Pancreas (tissue), 10 donors: ENCODE results near the gene FAR1. TPM values are rescaled to one million over a fixed set of nuclear protein-coding genes. Genes with fewer than 3 reads are reported as not detected.
A peak's percentile ranks its signal among the peaks of the same experiment; 100 is the strongest.

Experiments
- ATAC-seq, 4 donors: fragments of 200-7000 bp; cut with Tn5 transposase; one replicate each; pipeline versions ENCODE4 v1.8.0 to v1.9.1; 2020; ENCODE audit warnings: mild to moderate bottlenecking in 4 of 4, moderate library complexity in 4 of 4
- DNase-seq, 6 donors: peaks; one replicate each; pipeline ENCODE4 v3.0.0-alpha.2; 2020
- FAIRE-seq: peaks from 2 replicates; lab custom pipeline; 2012; peaks lifted over from hg19 to GRCh38; lab: Jason Lieb, UNC
- H3K27ac ChIP-seq, 4 donors: fragments of 200-600 bp; sonication (generic); 1 replicate in 3 of 4; 2 replicates in 1 of 4; pipeline versions ENCODE4 v1.5.0 to v1.8.0; 2020
- H3K27me3 ChIP-seq, 4 donors: fragments of 200-600 bp; one replicate each; pipeline ENCODE4 v1.8.0; 2021
- H3K36me3 ChIP-seq, 3 donors: fragments of 200-600 bp; sonication (generic) in 1 of 3; one replicate each; pipeline versions ENCODE4 v1.5.0 to v1.8.0; 2020 to 2021
- H3K4me1 ChIP-seq, 3 donors: fragments of 200-600 bp; one replicate each; pipeline ENCODE4 v1.8.0; 2021
- H3K4me3 ChIP-seq, 4 donors: fragments of 200-600 bp; sonication (generic) in 2 of 4; one replicate each; pipeline versions ENCODE4 v1.5.0 to v1.8.0; 2020 to 2021
- H3K9me3 ChIP-seq, 4 donors: fragments of 200-600 bp; one replicate each; pipeline ENCODE4 v1.8.0; 2021
- WGBS, 2 donors: extraction: QIAGEN DNeasy Blood & Tissue Kit; methylation state at CpG; one replicate each; pipeline ENCODE4 v1.1.7; 2013; 5-methylcytosine and 5-hydroxymethylcytosine counted together
- intact Hi-C, 3 donors: fragments of 100-400 bp; cut with DNase I; formaldehyde crosslinking; loops; one replicate each; pipeline versions ENCODE4 v1.11.1 to v1.14.2; 2022
- polyA plus RNA-seq, 2 donors: library from polyadenylated mRNA; stranded (reverse); fragments of 200-250 nt; gene quantifications; one replicate each; pipeline ENCODE4 v1.2.3, GENCODE V29; 2013
- total RNA-seq, 6 donors: library from RNA; stranded (reverse); fragmentation: NEBNext Ultra II Directional in 4 of 6; extraction: Animal tissue kit (Norgen Biotek cat#: 25700) in 4 of 6; gene quantifications; one replicate each; pipeline versions ENCODE4 v1.2.1 to v1.2.4, GENCODE V29; 2021 to 2023
- TF ChIP-seq, protein P1 (sequence below), 4 donors: fragments of 200-600 bp; sonication (generic) in 3 of 4; IDR thresholded peaks; one replicate each; pipeline versions ENCODE4 v1.5.0 to v1.8.0; 2021; ENCODE audit warnings: antibody characterized with exemption in 4 of 4
- donor health status: healthy with polysubstance abuse.
- donor health status: DM: no; HTN: no; CAD: no; lungs with moderate emphysema.
- donor health status: DM: no; HTN: no; CAD: no.
- donor health status: control.
- donor health status: control.
- donor health status: Bipolar disorder and iron deficiency.
- donor health status: DM: yes; HTN: yes; CAD: no.
- donor health status: DM: no; HTN: no; CAD: no.
- donor health status: DM: no; HTN: no; CAD: no.
- donor health status: DM: yes; HTN: yes; CAD: no.

FAR1 gene
- total and polyA plus RNA-seq, 8 donors, result 12.0 to 43.7 (median 18.0) TPM

DNA sequence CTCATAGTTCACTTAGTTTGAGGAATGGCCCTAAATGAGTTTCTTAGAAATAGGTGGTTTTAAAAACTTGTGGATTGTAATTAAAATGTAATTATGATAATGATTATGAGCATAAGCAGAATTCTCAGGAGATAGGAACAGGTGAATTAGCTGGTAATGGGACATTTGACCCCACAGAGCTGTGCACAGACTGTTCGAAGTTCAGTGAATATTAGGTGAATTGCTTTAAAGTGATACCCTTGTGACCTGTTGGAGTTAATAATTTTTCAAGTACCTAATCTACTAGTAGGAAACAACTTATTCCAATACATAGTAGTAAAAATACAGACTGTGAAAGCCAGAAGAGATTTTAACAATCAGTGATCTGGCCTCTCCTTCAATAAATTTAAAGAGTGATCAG is 8.1 kb downstream of the FAR1 start:
- no peak for FAIRE-seq
- Histone ChIP-seq H3K27ac (no peak overlapping the region), H3K36me3 (no peaks in the 10 kb centered on the region), H3K4me1 (peaks cover 0 to 27% (median 13%) of the 10 kb centered on the region in 3 donors), H3K27me3 (no peaks in the 10 kb centered on the region), H3K9me3 (no peaks in the 10 kb centered on the region), H3K4me3 (no peak overlapping the region)
- intact Hi-C loops, result no loop called here
- TF ChIP-seq, protein P1, sequence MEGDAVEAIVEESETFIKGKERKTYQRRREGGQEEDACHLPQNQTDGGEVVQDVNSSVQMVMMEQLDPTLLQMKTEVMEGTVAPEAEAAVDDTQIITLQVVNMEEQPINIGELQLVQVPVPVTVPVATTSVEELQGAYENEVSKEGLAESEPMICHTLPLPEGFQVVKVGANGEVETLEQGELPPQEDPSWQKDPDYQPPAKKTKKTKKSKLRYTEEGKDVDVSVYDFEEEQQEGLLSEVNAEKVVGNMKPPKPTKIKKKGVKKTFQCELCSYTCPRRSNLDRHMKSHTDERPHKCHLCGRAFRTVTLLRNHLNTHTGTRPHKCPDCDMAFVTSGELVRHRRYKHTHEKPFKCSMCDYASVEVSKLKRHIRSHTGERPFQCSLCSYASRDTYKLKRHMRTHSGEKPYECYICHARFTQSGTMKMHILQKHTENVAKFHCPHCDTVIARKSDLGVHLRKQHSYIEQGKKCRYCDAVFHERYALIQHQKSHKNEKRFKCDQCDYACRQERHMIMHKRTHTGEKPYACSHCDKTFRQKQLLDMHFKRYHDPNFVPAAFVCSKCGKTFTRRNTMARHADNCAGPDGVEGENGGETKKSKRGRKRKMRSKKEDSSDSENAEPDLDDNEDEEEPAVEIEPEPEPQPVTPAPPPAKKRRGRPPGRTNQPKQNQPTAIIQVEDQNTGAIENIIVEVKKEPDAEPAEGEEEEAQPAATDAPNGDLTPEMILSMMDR (IDR thresholded peaks at IDR 0.05), result no peak
- 17 to 18% methylated on average over 1 of the region's 1 CpG for WGBS, 2 donors
- DNase-seq, result no peak
- peak in 2 of 4 donors; percentile 21 to 32 for ATAC-seq

DNA sequence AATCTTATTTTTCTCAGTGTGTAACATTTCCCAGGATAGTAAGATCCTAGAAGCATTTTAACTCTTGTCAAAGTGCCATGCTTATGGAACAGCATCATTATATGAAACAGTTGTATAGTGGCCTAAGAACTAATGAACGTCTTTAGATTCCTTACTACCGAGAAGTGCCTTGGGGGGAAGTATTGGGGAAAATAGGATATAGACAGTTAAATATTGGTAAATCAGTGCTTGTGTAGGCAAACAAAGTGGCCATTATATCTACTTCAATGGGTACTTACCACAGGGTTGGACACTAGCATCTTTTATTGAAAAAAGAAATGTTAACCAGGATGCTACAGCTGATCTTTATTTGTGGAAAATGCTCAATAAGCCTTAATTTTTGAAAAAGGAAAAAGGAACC is 11.3 kb downstream of the FAR1 start:
- 94 to 95% methylated on average over 2 of the region's 2 CpGs for WGBS, 2 donors
- intact Hi-C loops, result no loop called here
- FAIRE-seq, result no peak
- no peak overlapping the region for H3K4me3 ChIP-seq
- no peak for DNase-seq
- TF ChIP-seq, protein P1 (IDR thresholded peaks at IDR 0.05), result no peak
- peaks cover 0 to 19% (median 13%) of the 10 kb centered on the region in 3 donors for H3K4me1 ChIP-seq
- no peaks in the 10 kb centered on the region for H3K9me3 ChIP-seq
- H3K27me3 ChIP-seq, result no peaks in the 10 kb centered on the region
- no peaks in the 10 kb centered on the region for H3K36me3 ChIP-seq
- no peak for ATAC-seq
- H3K27ac ChIP-seq, result no peak overlapping the region

DNA sequence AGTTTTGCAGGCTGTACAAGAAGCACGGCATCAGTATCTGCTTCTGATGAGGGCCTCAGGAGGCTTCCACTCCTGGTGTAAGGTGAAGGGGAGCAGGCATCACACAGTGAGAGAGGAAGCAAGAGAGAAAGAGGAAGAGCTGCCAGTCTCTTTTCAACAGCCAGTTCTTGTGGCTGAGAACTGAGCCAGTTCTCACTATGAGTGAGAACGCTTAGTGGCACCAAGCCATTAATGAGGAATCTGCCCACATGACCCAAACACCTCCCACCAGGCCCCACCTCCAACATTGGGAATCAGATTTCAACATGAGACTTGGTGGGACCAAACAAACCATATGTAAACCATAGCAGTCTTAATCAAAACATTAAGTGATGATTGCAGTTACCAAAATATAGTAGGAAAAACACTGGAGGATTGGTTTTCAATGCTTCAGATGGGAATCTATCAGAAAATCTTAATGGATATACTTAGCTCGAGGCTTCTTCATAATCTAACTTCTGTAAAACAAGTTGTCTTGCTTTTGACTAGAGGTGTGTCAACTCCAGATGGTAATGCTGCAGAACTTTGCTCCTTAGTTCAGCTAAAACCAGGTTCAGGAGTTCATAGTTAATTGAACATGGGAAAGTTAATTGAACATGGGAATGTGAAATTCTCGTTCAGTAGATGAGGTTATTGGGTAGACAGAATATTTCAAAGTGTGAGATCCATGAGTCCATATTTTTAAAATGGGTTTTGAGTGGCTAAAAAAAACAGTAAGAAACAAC is 12.2 kb downstream of the FAR1 start:
- Histone ChIP-seq H3K27ac (no peak overlapping the region), H3K36me3 (no peaks in the 10 kb centered on the region), H3K4me3 (no peak overlapping the region), H3K9me3 (no peaks in the 10 kb centered on the region), H3K27me3 (no peaks in the 10 kb centered on the region), H3K4me1 (peaks cover 0 to 21% (median 10%) of the 10 kb centered on the region in 3 donors)
- no peak for FAIRE-seq
- peak in 2 of 4 donors; percentile 45 to 65 for ATAC-seq
- 82 to 83% methylated on average over 4 of the region's 4 CpGs for WGBS, 2 donors
- intact Hi-C loops, result no loop called here
- TF ChIP-seq, protein P1 (IDR thresholded peaks at IDR 0.05), result no peak
- DNase-seq, result no peak

DNA sequence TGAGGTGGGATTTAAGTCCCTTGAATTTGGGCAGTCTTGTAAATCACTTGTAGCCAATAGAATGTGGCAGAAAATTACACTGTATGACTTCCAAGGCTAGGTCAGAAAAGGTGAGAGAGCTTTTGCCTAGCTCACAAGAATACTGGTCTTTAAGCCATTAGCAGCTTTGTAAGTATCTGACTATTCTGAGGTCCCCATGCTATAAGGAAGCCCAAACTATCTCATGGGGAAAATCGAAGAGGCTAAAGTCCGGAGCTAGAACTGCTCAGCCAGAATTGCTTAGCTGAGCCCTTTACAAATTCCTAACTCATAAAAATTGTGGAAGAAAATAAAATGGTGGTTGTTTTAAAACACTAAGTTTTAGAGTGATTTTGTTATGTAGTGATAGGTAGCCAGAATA is 13.0 kb downstream of the FAR1 start:
- Histone ChIP-seq H3K27ac (no peak overlapping the region), H3K36me3 (no peaks in the 10 kb centered on the region), H3K9me3 (no peaks in the 10 kb centered on the region), H3K4me1 (peaks cover 0 to 15% (median 3%) of the 10 kb centered on the region in 3 donors), H3K27me3 (no peaks in the 10 kb centered on the region), H3K4me3 (no peak overlapping the region)
- WGBS, 2 donors, result 93 to 98% methylated on average over 2 of the region's 2 CpGs
- FAIRE-seq (no peak), DNase-seq (no peak), ATAC-seq (no peak)
- intact Hi-C loops, result no loop called here
- TF ChIP-seq, protein P1 (IDR thresholded peaks at IDR 0.05), result no peak

DNA sequence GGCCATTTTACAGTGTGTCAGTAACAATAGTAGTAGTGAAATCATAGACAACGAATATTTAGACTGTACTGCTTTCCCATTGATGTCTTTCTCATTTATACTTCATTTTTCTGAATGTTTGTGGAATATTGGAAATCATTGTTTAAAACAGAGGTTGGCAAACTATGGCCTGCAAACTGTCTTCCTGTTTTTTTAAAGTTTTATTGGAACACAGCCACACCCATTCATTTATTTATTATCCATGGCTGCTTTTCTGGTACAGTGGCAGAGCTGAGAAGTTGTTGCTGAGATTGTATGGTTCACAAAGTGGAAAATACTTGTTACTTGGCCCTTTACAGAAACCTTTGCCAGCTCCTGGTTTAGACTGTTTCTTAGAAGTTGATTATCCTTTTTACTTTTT is 13.7 kb downstream of the FAR1 start:
- Histone ChIP-seq H3K27me3 (no peaks in the 10 kb centered on the region), H3K27ac (no peak overlapping the region), H3K9me3 (no peaks in the 10 kb centered on the region), H3K36me3 (no peaks in the 10 kb centered on the region), H3K4me1 (peaks cover 0 to 10% (median 0%) of the 10 kb centered on the region in 3 donors), H3K4me3 (no peak overlapping the region)
- ATAC-seq, result no peak
- WGBS, 2 donors, result 76 to 81% methylated on average over 1 of the region's 1 CpG
- TF ChIP-seq, protein P1 (IDR thresholded peaks at IDR 0.05), result no peak
- no peak for DNase-seq
- FAIRE-seq, result no peak
- intact Hi-C loops, result no loop called here
